ENCODE results near the gene YWHAG. TPM values are rescaled to one million over a fixed set of nuclear protein-coding genes. Genes with fewer than 3 reads are reported as not detected.

The YWHAG gene
- total and polyA plus RNA-seq, 9 of the 15 experiments (the other 6 are each of a cell fraction or from before 2014, with no cell fraction given), result 30.4 to 246 (median 94.5) TPM

DNA sequence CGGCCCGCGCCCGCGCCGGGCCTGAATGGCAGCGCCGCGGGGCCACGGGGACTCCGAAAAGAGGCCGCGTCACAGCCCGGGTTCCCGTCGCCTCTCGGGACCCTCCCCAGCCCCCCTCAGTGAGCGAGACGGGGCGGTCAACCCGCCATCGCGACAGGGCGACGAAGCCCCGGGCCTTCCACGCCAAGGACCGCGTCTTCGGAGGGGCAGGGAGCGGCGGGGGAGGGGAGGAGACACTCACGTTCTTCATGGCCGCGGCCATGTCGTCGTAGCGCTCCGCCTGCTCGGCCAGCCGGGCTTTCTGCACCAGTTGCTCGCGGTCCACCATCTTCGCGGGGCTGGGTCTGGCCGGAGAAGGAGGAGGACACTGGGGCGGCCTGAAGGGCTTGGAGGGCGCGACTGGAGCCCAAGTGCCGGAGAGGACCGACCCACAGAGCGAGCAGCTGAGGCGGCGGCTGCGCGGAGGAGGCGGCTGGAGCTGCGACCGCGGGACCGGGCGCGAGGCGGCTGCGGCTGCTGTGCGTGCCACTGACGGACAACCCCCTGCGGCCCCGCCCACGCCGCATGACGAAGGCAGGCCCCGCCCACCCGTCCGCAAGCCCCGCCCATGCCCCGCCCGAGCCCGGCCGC is at the start of gene YWHAG (continued):
- no peak for TF ChIP-seq STAG1 (CRISPR knock-in tag; IDR thresholded peaks at IDR 0.05; ENCODE audit: borderline replicate concordance)
- no peak for TF ChIP-seq SMC3 (conservative IDR thresholded peaks at IDR 0.05; ENCODE audit: insufficient read depth, low read depth, low read length)
- no peak; the same call in 1 of the 2 replicates for TF ChIP-seq LARP7 (IDR thresholded peaks at IDR 0.05)
- TF ChIP-seq ZNF3 (CRISPR knock-in tag; IDR thresholded peaks at IDR 0.05), result no peak
- TF ChIP-seq ELK3 (CRISPR knock-in tag; IDR thresholded peaks at IDR 0.05), result 0 out of 2 replicates have a peak, but pooled peaks have one; percentile 42
- no peak for TF ChIP-seq HNRNPH1 (optimal IDR thresholded peaks at IDR 0.05; ENCODE audit: low read depth, low read length)
- TF ChIP-seq ELK1 (CRISPR knock-in tag; IDR thresholded peaks at IDR 0.05), result no peak
- no peak for TF ChIP-seq ZBTB17 (CRISPR knock-in tag; IDR thresholded peaks at IDR 0.05)
- TF ChIP-seq MTA3 (IDR thresholded peaks at IDR 0.05; ENCODE audit: borderline replicate concordance), result peak; percentile 72; the same call in 1 of the 2 replicates
- TF ChIP-seq, protein P1, sequence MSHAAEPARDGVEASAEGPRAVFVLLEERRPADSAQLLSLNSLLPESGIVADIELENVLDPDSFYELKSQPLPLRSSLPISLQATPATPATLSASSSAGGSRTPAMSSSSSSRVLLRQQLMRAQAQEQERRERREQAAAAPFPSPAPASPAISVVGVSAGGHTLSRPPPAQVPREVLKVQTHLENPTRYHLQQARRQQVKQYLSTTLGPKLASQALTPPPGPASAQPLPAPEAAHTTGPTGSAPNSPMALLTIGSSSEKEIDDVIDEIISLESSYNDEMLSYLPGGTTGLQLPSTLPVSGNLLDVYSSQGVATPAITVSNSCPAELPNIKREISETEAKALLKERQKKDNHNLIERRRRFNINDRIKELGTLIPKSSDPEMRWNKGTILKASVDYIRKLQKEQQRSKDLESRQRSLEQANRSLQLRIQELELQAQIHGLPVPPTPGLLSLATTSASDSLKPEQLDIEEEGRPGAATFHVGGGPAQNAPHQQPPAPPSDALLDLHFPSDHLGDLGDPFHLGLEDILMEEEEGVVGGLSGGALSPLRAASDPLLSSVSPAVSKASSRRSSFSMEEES (CRISPR knock-in tag; IDR thresholded peaks at IDR 0.05), result no peak
- TF ChIP-seq ETS2 (tag; IDR thresholded peaks at IDR 0.05; ENCODE audit: borderline replicate concordance, poor library complexity, severe bottlenecking), result no peak
- no peak for TF ChIP-seq ARID2 (IDR thresholded peaks at IDR 0.05)
- TF ChIP-seq ZBTB11 (CRISPR knock-in tag; IDR thresholded peaks at IDR 0.05), result no peak
- 0 out of 2 replicates have a peak, but pooled peaks have one; percentile 42 for TF ChIP-seq CBX5 (IDR thresholded peaks at IDR 0.05; ENCODE audit: borderline replicate concordance, low read depth)
- TF ChIP-seq TCF7L2 (IDR thresholded peaks at IDR 0.05; ENCODE audit: low read depth, low read length), result no peak
- no peak for TF ChIP-seq NFATC3 (IDR thresholded peaks at IDR 0.05)
- TF ChIP-seq HDAC6 (IDR thresholded peaks at IDR 0.05; ENCODE audit: low read depth, low read length), result no peak
- no peak for TF ChIP-seq ZNF79 (CRISPR knock-in tag; IDR thresholded peaks at IDR 0.05; ENCODE audit: low read depth)
- TF ChIP-seq POU5F1 (IDR thresholded peaks at IDR 0.05; ENCODE audit: borderline replicate concordance, low read depth, low read length, partially characterized antibody), result no peak
- TF ChIP-seq ZNF184 (CRISPR knock-in tag; IDR thresholded peaks at IDR 0.05), result no peak
- no peak for TF ChIP-seq KAT2B (IDR thresholded peaks at IDR 0.05; ENCODE audit: low read depth, low read length)
